A673 (cell line): Measurements from ENCODE around the gene SGK1. TPM values are rescaled to one million over a fixed set of nuclear protein-coding genes. Genes with fewer than 3 reads are reported as not detected.

Experiments
- BruUV-seq: library from RNA; stranded (reverse); fragments of 400-500 nt; replicated peaks from 2 replicates; lab custom pipeline; 2021; lab: Mats Ljungman, UMichigan
- CTCF ChIA-PET: fragments of 300-600 bp; sonication (Branson Sonifier 250); formaldehyde crosslinking; loops from one replicate; lab custom pipeline; 2022; ENCODE audit warnings: antibody characterized with exemption; lab: Charles Lee
- POLR2A ChIA-PET: fragments of 300-600 bp; sonication (Branson Sonifier 250); formaldehyde crosslinking; loops from one replicate; lab custom pipeline; 2022; ENCODE audit warnings: antibody characterized with exemption; ENCODE audit not compliant: low non-redundant PET; lab: Charles Lee
- DNase-seq: peaks from one replicate; pipeline ENCODE4 v3.0.0-alpha.2; 2015; ENCODE audit warnings: low spot score
- H3K27ac ChIP-seq: fragments of 200-600 bp; sonication (generic); 2 replicates; pipeline ENCODE4 v1.5.1; 2016; ENCODE audit warnings: mixed run types, low read depth, mild to moderate bottlenecking, mixed read lengths, antibody characterized with exemption, low read length; ENCODE audit not compliant: poor library complexity, severe bottlenecking
- H3K27me3 ChIP-seq: fragments of 200-600 bp; sonication (generic); replicated peaks from 2 replicates; pipeline ENCODE4 v1.6.1; 2017; ENCODE audit warnings: mixed run types, low read depth, mild to moderate bottlenecking, mixed read lengths, antibody characterized with exemption, low read length; ENCODE audit not compliant: insufficient read depth, poor library complexity
- H3K36me3 ChIP-seq: fragments of 200-600 bp; sonication (generic); 2 replicates; pipeline ENCODE4 v1.6.1; 2016; ENCODE audit warnings: mixed run types, mild to moderate bottlenecking, mixed read lengths, antibody characterized with exemption, low read length; ENCODE audit not compliant: insufficient read depth, poor library complexity, severe bottlenecking
- H3K4me1 ChIP-seq: fragments of 200-600 bp; sonication (generic); 2 replicates; pipeline ENCODE4 v1.6.1; 2017; ENCODE audit warnings: mixed run types, mild to moderate bottlenecking, mixed read lengths, antibody characterized with exemption, low read length; ENCODE audit not compliant: insufficient read depth, poor library complexity, severe bottlenecking
- H3K4me3 ChIP-seq: fragments of 200-600 bp; sonication (generic); 2 replicates; pipeline ENCODE4 v1.5.1; 2016; ENCODE audit warnings: low read depth, mixed run types, mild to moderate bottlenecking, mixed read lengths, low read length; ENCODE audit not compliant: poor library complexity, severe bottlenecking
- H3K9me3 ChIP-seq: fragments of 200-600 bp; sonication (generic); 2 replicates; pipeline ENCODE4 v1.6.1; 2016; ENCODE audit warnings: mixed run types, low read depth, mild to moderate bottlenecking, mixed read lengths, antibody characterized with exemption, low read length; ENCODE audit not compliant: poor library complexity, severe bottlenecking
- CTCF ChIP-seq: fragments of 300-800, 200-600 bp; sonication (generic); conservative IDR thresholded peaks from 2 replicates; pipeline ENCODE4 v1.5.1; 2017; ENCODE audit warnings: low read depth, mild to moderate bottlenecking, antibody characterized with exemption, low read length, moderate library complexity, mixed read lengths
- EZH2 ChIP-seq: fragments of 200-600 bp; sonication (generic); IDR thresholded peaks from 2 replicates; pipeline ENCODE4 v1.6.1; 2017; ENCODE audit warnings: borderline replicate concordance, low read depth, mild to moderate bottlenecking, mixed read lengths, antibody characterized with exemption, low read length; ENCODE audit not compliant: poor library complexity, severe bottlenecking
- intact Hi-C: fragments of 100-400 bp; cut with micrococcal nuclease; formaldehyde crosslinking; loops from one replicate; pipeline ENCODE4 v1.10.0; 2022; ENCODE audit not compliant: unreplicated experiment
- total RNA-seq: library from RNA; stranded (reverse); gene quantifications from 2 replicates; pipeline ENCODE4 v1.2.3, GENCODE V29; 2021

SGK1 gene
- total RNA-seq, 1 experiment from 2014 or later = 73.3 TPM

GRCh38 chr6:134186355-134186754, 131.6 kb downstream of the SGK1 start:
- H3K9me3 ChIP-seq = no peaks in the 10 kb centered on the region
- CTCF ChIA-PET = no interaction called here
- no TSS peak for BruUV-seq
- no peak overlapping the region for H3K27ac ChIP-seq
- POLR2A ChIA-PET = no interaction called here
- H3K36me3 ChIP-seq = no peaks in the 10 kb centered on the region
- peaks cover 9% of the 10 kb centered on the region for H3K4me1 ChIP-seq
- no peak overlapping the region for H3K4me3 ChIP-seq
- DNase-seq = no peak
- H3K27me3 ChIP-seq = no peaks in the 10 kb centered on the region
- TF ChIP-seq EZH2 = no peak
- no peak for TF ChIP-seq CTCF
- intact Hi-C loops = no loop called here

- no TSS peak for BruUV-seq
- H3K9me3 ChIP-seq = no peaks in the 10 kb centered on the region
- ChIA-PET CTCF (no interaction called here), POLR2A (no interaction called here)
- intact Hi-C loops = no loop called here
- H3K27me3 ChIP-seq = no peaks in the 10 kb centered on the region
- no peaks in the 10 kb centered on the region for H3K36me3 ChIP-seq
- DNase-seq = no peak
- no peak for TF ChIP-seq CTCF
- TF ChIP-seq EZH2 = no peak
- no peak overlapping the region for H3K27ac ChIP-seq
- peaks cover 9% of the 10 kb centered on the region for H3K4me1 ChIP-seq
- no peak overlapping the region for H3K4me3 ChIP-seq
These were observed 132.6 kb downstream of the SGK1 start for GRCh38 chr6:134185277-134185676.

- Histone ChIP-seq H3K36me3 (no peaks in the 10 kb centered on the region), H3K4me3 (no peak overlapping the region), H3K27me3 (no peaks in the 10 kb centered on the region), H3K27ac (no peak overlapping the region), H3K4me1 (peaks cover 9% of the 10 kb centered on the region), H3K9me3 (no peaks in the 10 kb centered on the region)
- POLR2A ChIA-PET = no interaction called here
- no peak for DNase-seq
- intact Hi-C loops = no loop called here
- TF ChIP-seq CTCF (no peak), EZH2 (no peak)
- CTCF ChIA-PET = no interaction called here
- no TSS peak for BruUV-seq
These were observed 134.1 kb downstream of the SGK1 start for GRCh38 chr6:134183844-134184243.
